ENCODE results near the gene SPACA6. TPM values are rescaled to one million over a fixed set of nuclear protein-coding genes. Genes with fewer than 3 reads are reported as not detected.

Gene SPACA6
- total RNA-seq, 1 experiment from 2014 or later, result 18.9 TPM

GRCh38 chr19:51713319-51714285, 20.5 kb downstream of the SPACA6 start:
- no peaks in the 10 kb centered on the region for H3K79me2 ChIP-seq (ENCODE audit: insufficient read depth, low read length)
- no peak overlapping the region for H2AK5ac ChIP-seq (ENCODE audit: insufficient read length, low read length)
- no peak overlapping the region for H3K4me2 ChIP-seq (ENCODE audit: insufficient read depth, insufficient read length, low read length)
- no peak overlapping the region for H3K56ac ChIP-seq (ENCODE audit: insufficient read length, low read depth, low read length)
- Mint-ChIP-seq H3K4me1 (peaks cover 3 to 4% of the 10 kb centered on the region in 2 experiments; a peak in 3 of 4 replicates), H3K27ac (no peak overlapping the region; a peak in 1 of 7 replicates), H3K27me3 (ENCODE audit: low read depth) (peaks cover 75% of the 10 kb centered on the region), H3K4me3 (no peak overlapping the region), H3K36me3 (ENCODE audit: insufficient read depth in 1 of 3, low read depth in 3 of 3) (no peaks in the 10 kb centered on the region), H3K9me3 (peaks cover 0 to 31% of the 10 kb centered on the region in 2 experiments; a peak in 4 of 5 replicates)
- H4K8ac ChIP-seq (replicated peaks; ENCODE audit: insufficient read length, low read depth, low read length), result no peak overlapping the region
- H3K4me1 ChIP-seq (ENCODE audit: insufficient read depth, low read length), result no peaks in the 10 kb centered on the region
- no peak overlapping the region for H2BK20ac ChIP-seq (ENCODE audit: low read depth, low read length, poor library complexity, severe bottlenecking)
- H2AFZ ChIP-seq (ENCODE audit: low read length), result no peak overlapping the region
- H3K4ac ChIP-seq (ENCODE audit: low read depth, low read length), result no peak overlapping the region
- no peak overlapping the region for H3K18ac ChIP-seq (ENCODE audit: insufficient read length, low read depth, low read length)
- WGBS (ENCODE audit: extremely low coverage, insufficient read length, low lambda C conversion rate), result no CpG with 5 or more reads among the region's 74 CpGs
- no peak for TF ChIP-seq CTCF (conservative IDR thresholded peaks at IDR 0.05)
- no peak overlapping the region for H2BK12ac ChIP-seq (ENCODE audit: insufficient read length, low read depth, low read length)
- no peak overlapping the region for H4K5ac ChIP-seq (ENCODE audit: insufficient read length, low read depth, low read length)
- no peak overlapping the region for H3K9ac ChIP-seq (ENCODE audit: extremely low read depth, insufficient read length, low read length)
- H3K23me2 ChIP-seq (ENCODE audit: insufficient read length, low read depth, low read length, poor library complexity, severe bottlenecking), result no peaks in the 10 kb centered on the region
- H3K27me3 ChIP-seq (ENCODE audit: insufficient read depth, low read length), result peaks cover under 1% of the 10 kb centered on the region; the same call in 1 of the 2 replicates
- no peaks in the 10 kb centered on the region for H3K9me3 ChIP-seq (ENCODE audit: control insufficient read depth, low read depth, low read length)
- H2BK120ac ChIP-seq (ENCODE audit: low read depth, low read length, poor library complexity, severe bottlenecking), result no peak overlapping the region
- H3T11ph ChIP-seq (ENCODE audit: low read length), result no peak overlapping the region
- H3K23ac ChIP-seq (ENCODE audit: insufficient read length, low read depth, low read length), result no peak overlapping the region
- DNase-seq, result no peak
- H3K79me1 ChIP-seq (ENCODE audit: insufficient read depth, low read depth, low read length, poor library complexity, severe bottlenecking), result no peaks in the 10 kb centered on the region
- H3K14ac ChIP-seq (ENCODE audit: insufficient read depth, low read length), result no peak overlapping the region
- no peaks in the 10 kb centered on the region for H4K20me1 ChIP-seq (ENCODE audit: control insufficient read depth, insufficient read depth, insufficient read length)
- H2BK5ac ChIP-seq (ENCODE audit: insufficient read length, low read length), result no peak overlapping the region
- H2BK15ac ChIP-seq (ENCODE audit: low read depth, low read length), result no peak overlapping the region
- H3K27ac ChIP-seq (ENCODE audit: insufficient read length, low read depth, low read length), result no peak overlapping the region
- H4K91ac ChIP-seq (ENCODE audit: insufficient read length, low read depth, low read length), result no peak overlapping the region
